Renal cortex interstitium (tissue), 11 donors: ENCODE results near the gene KLHL33. TPM values are rescaled to one million over a fixed set of nuclear protein-coding genes. Genes with fewer than 3 reads are reported as not detected.

Experiments
- DNase-seq, 11 donors: peaks; one replicate each; pipeline ENCODE4 v3.0.0-alpha.2; 2013; ENCODE audit warnings: low read depth in 9 of 11, low spot score in 4 of 11; ENCODE audit errors: extremely low read depth in 1 of 11
- polyA plus RNA-seq, 3 donors: library from polyadenylated mRNA; unstranded; fragments of 120-200 nt; gene quantifications; one replicate each; pipeline ENCODE4 v1.2.1, GENCODE V29; 2013; ENCODE audit not compliant: insufficient read length in 3 of 3

The KLHL33 gene
- polyA plus RNA-seq, 3 donors, result 0.23 to 0.53 (median 0.47) TPM

GRCh38 chr14:20384321-20384720 is 51.6 kb downstream of the KLHL33 start:
- no peak for DNase-seq

- DNase-seq, result no peak
These were observed 52.3 kb downstream of the KLHL33 start for GRCh38 chr14:20383636-20384035.

GRCh38 chr14:20383032-20383431 is 52.9 kb downstream of the KLHL33 start:
- DNase-seq, result no peak

- no peak for DNase-seq
These were observed 53.4 kb downstream of the KLHL33 start for GRCh38 chr14:20382526-20382925.

- DNase-seq, result no peak
These were observed 54.6 kb downstream of the KLHL33 start for GRCh38 chr14:20381341-20381740.

- no peak for DNase-seq
These were observed 55.3 kb downstream of the KLHL33 start for GRCh38 chr14:20380681-20381080.

- no peak for DNase-seq
These were observed 56.2 kb downstream of the KLHL33 start for GRCh38 chr14:20379743-20380142.

- no peak for DNase-seq
These were observed 58.8 kb downstream of the KLHL33 start for GRCh38 chr14:20377171-20377570.

GRCh38 chr14:20376071-20376588 is 59.8 kb downstream of the KLHL33 start:
- DNase-seq, result peak in 7 of 11 donors; percentile 3 to 11 (median 4)

Other genes starting within 250 kb of the KLHL33 start
- gene OR11G2, start 245.3 kb downstream of the KLHL33 start, polyA plus RNA-seq, result under 1 TPM in 1 of 3 donors, not detected in 2; 0.05 TPM
- gene OR11H6, start 212.5 kb downstream of the KLHL33 start, polyA plus RNA-seq, result not detected
- under 1 TPM; 0.26 to 0.60 (median 0.26) TPM for gene OR11H7, start 207.2 kb downstream of the KLHL33 start, polyA plus RNA-seq
- under 1 TPM in 1 of 3 donors, not detected in 2; 0.14 TPM for gene OR11H4, start 196.9 kb downstream of the KLHL33 start, polyA plus RNA-seq
- 10 to 100 TPM; 24.9 to 31.0 (median 29.6) TPM for gene TTC5, start 130.2 kb downstream of the KLHL33 start, polyA plus RNA-seq
- 100 to 1,000 TPM; 108 to 130 (median 120) TPM for gene CCNB1IP1, start 102.9 kb downstream of the KLHL33 start, polyA plus RNA-seq
- gene PARP2, start 92.5 kb downstream of the KLHL33 start, polyA plus RNA-seq, result 10 to 100 TPM; 51.1 to 62.7 (median 60.3) TPM
- 10 to 100 TPM; 19.0 to 20.7 (median 19.0) TPM for gene TEP1, start 22.7 kb downstream of the KLHL33 start, polyA plus RNA-seq
- gene OSGEP, start 18.6 kb upstream of the KLHL33 start, polyA plus RNA-seq, result 10 to 100 TPM; 53.7 to 88.7 (median 54.9) TPM
- gene APEX1, start 19.1 kb upstream of the KLHL33 start, polyA plus RNA-seq, result 100 to 1,000 TPM; 292 to 331 (median 308) TPM
- 10 to 100 TPM; 35.0 to 40.4 (median 36.9) TPM for gene PIP4P1, start 25.3 kb upstream of the KLHL33 start, polyA plus RNA-seq
- 100 to 1,000 TPM in 1 of 3 donors, 10 to 100 TPM in 2; 64.0 to 144 (median 82.3) TPM for gene PNP, start 33.2 kb upstream of the KLHL33 start, polyA plus RNA-seq
- under 1 TPM in 2 of 3 donors, not detected in 1; 0.14 TPM for gene RNASE10, start 69.4 kb upstream of the KLHL33 start, polyA plus RNA-seq
- gene RNASE9, start 124.9 kb upstream of the KLHL33 start, polyA plus RNA-seq, result not detected
- gene RNASE11, start 151.8 kb upstream of the KLHL33 start, polyA plus RNA-seq, result not detected
- not detected for gene RNASE12, start 155.2 kb upstream of the KLHL33 start, polyA plus RNA-seq
- gene OR6S1, start 205.5 kb upstream of the KLHL33 start, polyA plus RNA-seq, result not detected
- gene RNASE4, start 248.4 kb upstream of the KLHL33 start, polyA plus RNA-seq, result 1 to 10 TPM; 1.5 to 2.4 (median 1.8) TPM